CD4-positive, alpha-beta T cell (primary cell): ENCODE data around the gene FAM171A1. TPM values are rescaled to one million over a fixed set of nuclear protein-coding genes. Genes with fewer than 3 reads are reported as not detected.

Source experiments
- ATAC-seq: fragments of 200-7000 bp; cut with Tn5 transposase; one replicate; pipeline ENCODE4 v1.10.0; 2022; ENCODE audit warnings: mild to moderate bottlenecking; ENCODE audit not compliant: poor library complexity
- CTCF ChIA-PET: fragments of 350-600 bp; sonication (Branson Sonifier 250); formaldehyde crosslinking; loops from one replicate; lab custom pipeline; 2021; ENCODE audit warnings: antibody characterized with exemption, inconsistent platforms; lab: Charles Lee
- POLR2A ChIA-PET: fragments of 350-600 bp; sonication (Branson Sonifier 250); formaldehyde crosslinking; loops from one replicate; lab custom pipeline; 2021; ENCODE audit warnings: antibody characterized with exemption, inconsistent platforms; lab: Charles Lee
- DNase-seq, 14 experiments: peaks; one replicate each; pipeline ENCODE4 v3.0.0-alpha.2; 2013 to 2020; ENCODE audit warnings: mixed read lengths in 2 of 14
- H3K27ac ChIP-seq, 2 donors: one replicate each; pipeline versions ENCODE4 v1.5.1 to v1.7.0; 2013; ENCODE audit warnings: low read length in 2 of 2, low read depth in 1 of 2, mild to moderate bottlenecking in 1 of 2
- H3K27me3 ChIP-seq, 2 experiments: 1 replicate in 1 of 2; 2 replicates in 1 of 2; pipeline versions ENCODE4 v1.6.1 to v1.7.0; 2013; ENCODE audit warnings: low read length in 2 of 2, control low read depth in 1 of 2, mild to moderate bottlenecking in 1 of 2, moderate library complexity in 1 of 2; ENCODE audit not compliant: insufficient read depth in 2 of 2, control insufficient read depth in 1 of 2
- H3K36me3 ChIP-seq: one replicate; pipeline ENCODE4 v1.6.1; 2013; ENCODE audit warnings: low read length, control low read depth; ENCODE audit not compliant: insufficient read depth
- H3K4me1 ChIP-seq: one replicate; pipeline ENCODE4 v1.6.1; 2013; ENCODE audit warnings: low read length, control low read depth; ENCODE audit not compliant: insufficient read depth
- H3K4me3 ChIP-seq: one replicate; pipeline ENCODE4 v1.5.1; 2013; ENCODE audit warnings: mild to moderate bottlenecking, low read length, moderate library complexity
- H3K9me3 ChIP-seq, 2 experiments: 1 replicate in 1 of 2; 2 replicates in 1 of 2; pipeline versions ENCODE4 v1.6.1 to v1.7.0; 2013; ENCODE audit warnings: low read length in 2 of 2, mild to moderate bottlenecking in 2 of 2, control low read depth in 1 of 2, moderate library complexity in 1 of 2; ENCODE audit not compliant: control insufficient read depth in 1 of 2, insufficient read depth in 1 of 2
- H3K27ac Mint-ChIP-seq: one replicate; pipeline ENCODE4 v1.8.0; 2020; ENCODE audit warnings: mixed read lengths
- H3K27me3 Mint-ChIP-seq: one replicate; pipeline ENCODE4 v1.8.0; 2021; ENCODE audit warnings: mixed read lengths
- H3K36me3 Mint-ChIP-seq: one replicate; pipeline ENCODE4 v1.8.0; 2021; ENCODE audit warnings: low read depth, mixed read lengths
- H3K4me1 Mint-ChIP-seq: one replicate; pipeline ENCODE4 v1.8.0; 2021; ENCODE audit warnings: low read depth, mixed read lengths
- H3K4me3 Mint-ChIP-seq: one replicate; pipeline ENCODE4 v1.8.0; 2020; ENCODE audit warnings: mild to moderate bottlenecking, mixed read lengths
- H3K9me3 Mint-ChIP-seq: one replicate; pipeline ENCODE4 v1.8.0; 2020; ENCODE audit warnings: mixed read lengths
- CTCF ChIP-seq: fragments of 200-600 bp; IDR thresholded peaks from one replicate; pipeline ENCODE4 v1.8.0; 2022; ENCODE audit warnings: antibody characterized with exemption, mild to moderate bottlenecking
- intact Hi-C, 2 experiments: fragments of 100-400 bp; cut with DNase I in 1 of 2; cut with micrococcal nuclease in 1 of 2; formaldehyde crosslinking; loops; one replicate each; pipeline versions ENCODE4 v1.15.1 to v1.9.0; 2023 to 2025; cut with DNase I, micrococcal nuclease
- total RNA-seq, 174 experiments: library from RNA in 2 of 174; stranded (reverse) in 2 of 174; gene quantifications; one replicate each; pipeline ENCODE4 v1.2.3 and lab custom pipeline; 2021 to 2026

Gene FAM171A1
- total RNA-seq, 2 experiments from 2014 or later = 1.8 to 2.6 TPM

- Histone ChIP-seq H3K36me3 (no peaks in the 10 kb centered on the region), H3K27ac (no peak overlapping the region), H3K4me3 (no peak overlapping the region), H3K9me3 (no peaks in the 10 kb centered on the region), H3K27me3 (no peaks in the 10 kb centered on the region), H3K4me1 (no peaks in the 10 kb centered on the region)
- POLR2A ChIA-PET = no interaction called here
- no peak for DNase-seq
- no peak for TF ChIP-seq CTCF
- Mint-ChIP-seq H3K9me3 (no peaks in the 10 kb centered on the region), H3K27me3 (no peaks in the 10 kb centered on the region), H3K4me3 (no peak overlapping the region), H3K4me1 (no peaks in the 10 kb centered on the region), H3K27ac (no peak overlapping the region), H3K36me3 (no peaks in the 10 kb centered on the region)
- no peak for ATAC-seq
- CTCF ChIA-PET = no interaction called here
- intact Hi-C loops = no loop called here
These were observed 80.4 kb downstream of the FAM171A1 start for GRCh38 chr10:15290671-15291070.

- Mint-ChIP-seq H3K9me3 (no peaks in the 10 kb centered on the region), H3K27me3 (no peaks in the 10 kb centered on the region), H3K27ac (no peak overlapping the region), H3K4me3 (no peak overlapping the region), H3K36me3 (no peaks in the 10 kb centered on the region), H3K4me1 (no peaks in the 10 kb centered on the region)
- no peak for DNase-seq
- Histone ChIP-seq H3K9me3 (no peaks in the 10 kb centered on the region), H3K4me3 (no peak overlapping the region), H3K27ac (no peak overlapping the region), H3K27me3 (no peaks in the 10 kb centered on the region), H3K4me1 (no peaks in the 10 kb centered on the region), H3K36me3 (no peaks in the 10 kb centered on the region)
- POLR2A ChIA-PET = no interaction called here
- CTCF ChIA-PET = no interaction called here
- no peak for TF ChIP-seq CTCF
- no peak for ATAC-seq
- intact Hi-C loops = no loop called here
These were observed 80.9 kb downstream of the FAM171A1 start for GRCh38 chr10:15290150-15290549.

GRCh38 chr10:15280974-15281373 lies 90.1 kb downstream of the FAM171A1 start:
- Histone ChIP-seq H3K36me3 (no peaks in the 10 kb centered on the region), H3K4me3 (no peak overlapping the region), H3K9me3 (no peaks in the 10 kb centered on the region), H3K27me3 (no peaks in the 10 kb centered on the region), H3K27ac (no peak overlapping the region), H3K4me1 (no peaks in the 10 kb centered on the region)
- Mint-ChIP-seq H3K27ac (no peak overlapping the region), H3K36me3 (no peaks in the 10 kb centered on the region), H3K4me3 (no peak overlapping the region), H3K27me3 (no peaks in the 10 kb centered on the region), H3K4me1 (no peaks in the 10 kb centered on the region), H3K9me3 (no peaks in the 10 kb centered on the region)
- intact Hi-C loops = no loop called here
- no peak for DNase-seq
- POLR2A ChIA-PET = no interaction called here
- CTCF ChIA-PET = no interaction called here
- no peak for TF ChIP-seq CTCF
- no peak for ATAC-seq
